Neural progenitor cell (in vitro differentiated cells): ENCODE results near the gene SLC7A6OS. TPM values are rescaled to one million over a fixed set of nuclear protein-coding genes. Genes with fewer than 3 reads are reported as not detected.

Experiments used
- DNase-seq: peaks from one replicate; pipeline ENCODE4 v3.0.0-alpha.2; 2016; ENCODE audit warnings: low spot score
- H2AFZ ChIP-seq: fragments of 200-600 bp; sonication (generic); replicated peaks from 2 replicates; pipeline ENCODE4 v1.6.1; 2016; ENCODE audit warnings: antibody characterized with exemption
- H3F3A ChIP-seq: fragments of 200-600 bp; sonication (generic); 2 replicates; pipeline ENCODE4 v1.6.1; 2016; ENCODE audit warnings: antibody characterized with exemption, low read depth
- H3K27ac ChIP-seq: fragments of 200-600 bp; sonication (generic); 2 replicates; pipeline ENCODE4 v1.5.1; 2016; ENCODE audit warnings: mild to moderate bottlenecking
- H3K27me3 ChIP-seq: fragments of 200-600 bp; sonication (generic); 2 replicates; pipeline ENCODE4 v1.6.1; 2016; ENCODE audit warnings: mild to moderate bottlenecking, moderate library complexity
- H3K36me3 ChIP-seq: fragments of 200-600 bp; sonication (generic); 2 replicates; pipeline ENCODE4 v1.5.1; 2016
- H3K4me1 ChIP-seq: fragments of 200-600 bp; sonication (generic); 2 replicates; pipeline ENCODE4 v1.6.1; 2016; ENCODE audit warnings: mixed run types
- H3K4me2 ChIP-seq: fragments of 200-600 bp; sonication (generic); 2 replicates; pipeline ENCODE4 v1.6.1; 2016
- H3K4me3 ChIP-seq: fragments of 200-600 bp; sonication (generic); 2 replicates; pipeline ENCODE4 v1.5.1; 2016
- H3K79me2 ChIP-seq: fragments of 200-600 bp; sonication (generic); 2 replicates; pipeline ENCODE4 v1.6.1; 2016; ENCODE audit warnings: low read depth
- H3K9ac ChIP-seq: fragments of 200-600 bp; sonication (generic); 2 replicates; pipeline ENCODE4 v1.6.1; 2016
- H3K9me3 ChIP-seq: fragments of 200-600 bp; sonication (generic); 2 replicates; pipeline ENCODE4 v1.5.1; 2016; ENCODE audit warnings: low read depth
- H4K20me1 ChIP-seq: fragments of 200-600 bp; sonication (generic); 2 replicates; pipeline ENCODE4 v1.6.1; 2016; ENCODE audit warnings: low read depth
- H3K27ac Mint-ChIP-seq: 3 replicates; pipeline ENCODE4 v1.8.0; 2021; ENCODE audit warnings: mixed read lengths
- H3K27me3 Mint-ChIP-seq: 2 replicates; pipeline ENCODE4 v1.8.0; 2022; ENCODE audit warnings: low read depth, mild to moderate bottlenecking, inconsistent platforms, moderate library complexity, mixed read lengths; ENCODE audit not compliant: insufficient read depth
- H3K36me3 Mint-ChIP-seq: 3 replicates; pipeline ENCODE4 v1.8.0; 2021; ENCODE audit warnings: mixed read lengths
- H3K4me1 Mint-ChIP-seq: 3 replicates; pipeline ENCODE4 v1.8.0; 2021; ENCODE audit warnings: mixed read lengths
- H3K4me3 Mint-ChIP-seq: 3 replicates; pipeline ENCODE4 v1.8.0; 2021; ENCODE audit warnings: mild to moderate bottlenecking, moderate library complexity, mixed read lengths
- H3K9me3 Mint-ChIP-seq: 3 replicates; pipeline ENCODE4 v1.8.0; 2020; ENCODE audit warnings: mixed read lengths
- EZH2 ChIP-seq: fragments of 200-600 bp; sonication (generic); IDR thresholded peaks from 2 replicates; pipeline ENCODE4 v1.6.1; 2017; ENCODE audit warnings: antibody characterized with exemption, mild to moderate bottlenecking, moderate library complexity
- EZH2phosphoT487 ChIP-seq: fragments of 200-600 bp; sonication (generic); IDR thresholded peaks from 2 replicates; pipeline ENCODE4 v1.6.1; 2017; ENCODE audit warnings: antibody characterized with exemption
- total RNA-seq: library from RNA; depleted of rRNA; stranded (reverse); fragments of >200 nt; gene quantifications from 2 replicates; pipeline ENCODE4 v1.2.3, GENCODE V29; 2015; ENCODE audit warnings: low replicate concordance
- TF ChIP-seq, protein P1 (sequence below): fragments of 200-600 bp; sonication (generic); IDR thresholded peaks from 2 replicates; pipeline ENCODE4 v1.5.1; 2017; ENCODE audit warnings: antibody characterized with exemption, mild to moderate bottlenecking

The SLC7A6OS gene
- total RNA-seq, 1 donor from 2014 or later, result 18.7 TPM

GRCh38 chr16:68357923-68358322 is 47.2 kb upstream of the SLC7A6OS start:
- H4K20me1 ChIP-seq, result no peaks in the 10 kb centered on the region
- H3K4me3 Mint-ChIP-seq, result no peak overlapping the region
- DNase-seq, result no peak
- no peak overlapping the region for H3K27ac ChIP-seq
- H3K9me3 ChIP-seq, result no peaks in the 10 kb centered on the region
- no peak overlapping the region for H2AFZ ChIP-seq
- peaks cover 4% of the 10 kb centered on the region for H3K4me1 ChIP-seq
- H3K36me3 ChIP-seq, result no peaks in the 10 kb centered on the region
- H3K79me2 ChIP-seq, result no peaks in the 10 kb centered on the region
- H3K36me3 Mint-ChIP-seq, result peaks cover 6% of the 10 kb centered on the region
- no peak overlapping the region for H3K27ac Mint-ChIP-seq
- H3F3A ChIP-seq, result no peaks in the 10 kb centered on the region
- TF ChIP-seq EZH2phosphoT487 (no peak), EZH2 (no peak)
- TF ChIP-seq, protein P1, sequence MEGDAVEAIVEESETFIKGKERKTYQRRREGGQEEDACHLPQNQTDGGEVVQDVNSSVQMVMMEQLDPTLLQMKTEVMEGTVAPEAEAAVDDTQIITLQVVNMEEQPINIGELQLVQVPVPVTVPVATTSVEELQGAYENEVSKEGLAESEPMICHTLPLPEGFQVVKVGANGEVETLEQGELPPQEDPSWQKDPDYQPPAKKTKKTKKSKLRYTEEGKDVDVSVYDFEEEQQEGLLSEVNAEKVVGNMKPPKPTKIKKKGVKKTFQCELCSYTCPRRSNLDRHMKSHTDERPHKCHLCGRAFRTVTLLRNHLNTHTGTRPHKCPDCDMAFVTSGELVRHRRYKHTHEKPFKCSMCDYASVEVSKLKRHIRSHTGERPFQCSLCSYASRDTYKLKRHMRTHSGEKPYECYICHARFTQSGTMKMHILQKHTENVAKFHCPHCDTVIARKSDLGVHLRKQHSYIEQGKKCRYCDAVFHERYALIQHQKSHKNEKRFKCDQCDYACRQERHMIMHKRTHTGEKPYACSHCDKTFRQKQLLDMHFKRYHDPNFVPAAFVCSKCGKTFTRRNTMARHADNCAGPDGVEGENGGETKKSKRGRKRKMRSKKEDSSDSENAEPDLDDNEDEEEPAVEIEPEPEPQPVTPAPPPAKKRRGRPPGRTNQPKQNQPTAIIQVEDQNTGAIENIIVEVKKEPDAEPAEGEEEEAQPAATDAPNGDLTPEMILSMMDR, result no peak
- H3K27me3 ChIP-seq, result no peaks in the 10 kb centered on the region
- H3K4me3 ChIP-seq, result no peak overlapping the region
- peaks cover 4% of the 10 kb centered on the region for H3K27me3 Mint-ChIP-seq
- H3K4me2 ChIP-seq, result no peak overlapping the region
- no peak overlapping the region for H3K9ac ChIP-seq
- no peaks in the 10 kb centered on the region for H3K9me3 Mint-ChIP-seq
- H3K4me1 Mint-ChIP-seq, result peaks cover 3% of the 10 kb centered on the region

DNA sequence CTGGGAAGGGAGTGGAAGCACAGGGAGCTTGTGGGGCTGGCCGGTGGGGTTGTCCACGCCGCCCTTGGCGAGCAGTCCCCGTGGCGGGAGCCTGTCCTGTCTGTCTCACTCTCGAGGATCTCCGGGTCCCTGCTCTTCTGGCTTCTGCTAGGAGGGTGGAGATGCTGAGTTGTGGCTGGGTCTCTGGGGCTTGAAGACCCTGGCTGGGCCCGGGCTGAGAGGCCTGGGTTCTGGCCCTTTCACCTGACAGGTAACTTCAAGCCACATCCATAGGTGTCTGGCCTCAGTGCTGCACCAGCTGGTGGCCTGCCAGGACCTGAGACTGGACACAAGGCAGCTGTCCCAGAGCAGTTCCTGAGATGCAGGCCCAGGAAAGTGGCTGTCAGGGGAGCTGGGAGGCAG is 46.8 kb upstream of the SLC7A6OS start:
- Histone ChIP-seq H3K4me3 (no peak overlapping the region), H3K27ac (no peak overlapping the region), H3K4me2 (no peak overlapping the region), H3F3A (no peaks in the 10 kb centered on the region), H2AFZ (no peak overlapping the region), H3K9ac (no peak overlapping the region), H3K79me2 (no peaks in the 10 kb centered on the region), H3K9me3 (no peaks in the 10 kb centered on the region), H3K36me3 (no peaks in the 10 kb centered on the region), H4K20me1 (no peaks in the 10 kb centered on the region), H3K4me1 (peaks cover 4% of the 10 kb centered on the region), H3K27me3 (no peaks in the 10 kb centered on the region)
- H3K36me3 Mint-ChIP-seq, result peaks cover 6% of the 10 kb centered on the region
- no peak overlapping the region for H3K27ac Mint-ChIP-seq
- TF ChIP-seq EZH2phosphoT487, result no peak
- TF ChIP-seq EZH2, result no peak
- TF ChIP-seq, protein P1, result no peak
- peaks cover 4% of the 10 kb centered on the region for H3K27me3 Mint-ChIP-seq
- DNase-seq, result no peak
- no peaks in the 10 kb centered on the region for H3K9me3 Mint-ChIP-seq
- H3K4me3 Mint-ChIP-seq, result no peak overlapping the region
- H3K4me1 Mint-ChIP-seq, result no peaks in the 10 kb centered on the region

GRCh38 chr16:68356919-68357286 is 46.2 kb upstream of the SLC7A6OS start:
- no peak overlapping the region for H3K9ac ChIP-seq
- no peaks in the 10 kb centered on the region for H3K9me3 Mint-ChIP-seq
- H3K4me3 Mint-ChIP-seq, result no peak overlapping the region
- H3K4me3 ChIP-seq, result no peak overlapping the region
- no peaks in the 10 kb centered on the region for H3K27me3 ChIP-seq
- no peak for DNase-seq
- H3K27ac Mint-ChIP-seq, result no peak overlapping the region
- H3K79me2 ChIP-seq, result no peaks in the 10 kb centered on the region
- H3K4me1 ChIP-seq, result peaks cover 4% of the 10 kb centered on the region
- H3F3A ChIP-seq, result no peaks in the 10 kb centered on the region
- no peak overlapping the region for H3K27ac ChIP-seq
- peaks cover 4% of the 10 kb centered on the region for H3K27me3 Mint-ChIP-seq
- TF ChIP-seq EZH2 (no peak), EZH2phosphoT487 (no peak)
- TF ChIP-seq, protein P1, result no peak
- H3K4me1 Mint-ChIP-seq, result no peaks in the 10 kb centered on the region
- no peak overlapping the region for H2AFZ ChIP-seq
- H3K9me3 ChIP-seq, result no peaks in the 10 kb centered on the region
- no peaks in the 10 kb centered on the region for H4K20me1 ChIP-seq
- peaks cover 6% of the 10 kb centered on the region for H3K36me3 Mint-ChIP-seq
- H3K36me3 ChIP-seq, result no peaks in the 10 kb centered on the region
- H3K4me2 ChIP-seq, result no peak overlapping the region
